HS-27A (cell line): ENCODE measurements around the gene IFITM5.
"Not testable (repeated sequence)": the region's sequence is repeated elsewhere in the genome, so short reads cannot be mapped to it uniquely, and the experiment has no call there.

ENCODE experiments used
- DNase-seq: peaks from one replicate; pipeline ENCODE4 v3.0.0-alpha.2; 2012; ENCODE audit warnings: low read depth, missing footprints

Gene IFITM5

DNA sequence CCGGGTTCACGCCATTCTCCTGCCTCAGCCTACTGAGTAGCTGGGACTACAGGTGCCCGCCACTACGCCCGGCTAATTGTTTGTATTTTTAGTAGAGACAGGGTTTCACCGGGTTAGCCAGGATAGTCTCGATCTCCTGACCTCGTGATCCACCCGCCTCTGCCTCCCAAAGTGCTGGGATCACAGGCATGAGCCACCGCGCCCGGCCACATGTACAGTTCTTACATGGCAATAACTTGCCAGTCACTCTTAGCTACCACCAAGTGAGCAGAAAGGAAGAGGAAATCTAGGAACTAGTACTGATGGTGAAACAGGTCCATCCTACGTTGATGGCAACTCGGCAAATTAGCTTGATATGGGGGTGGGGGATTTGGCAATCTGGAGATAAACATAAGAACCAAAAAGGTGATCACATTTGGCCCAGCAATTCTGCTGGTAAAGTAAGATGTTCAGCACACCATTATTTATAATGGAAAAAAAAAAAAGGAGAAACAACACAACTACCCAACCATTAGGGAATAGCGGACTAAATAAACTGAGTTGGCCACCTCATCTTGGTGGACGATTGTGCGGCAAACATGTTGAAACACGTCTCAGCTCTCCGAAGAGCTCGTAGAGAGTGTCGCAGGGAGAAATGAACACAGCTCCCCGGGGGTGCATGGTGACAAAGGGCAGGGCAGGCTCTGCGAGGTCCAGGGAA lies 15.8 kb downstream of the IFITM5 start:
- no peak for DNase-seq

DNA sequence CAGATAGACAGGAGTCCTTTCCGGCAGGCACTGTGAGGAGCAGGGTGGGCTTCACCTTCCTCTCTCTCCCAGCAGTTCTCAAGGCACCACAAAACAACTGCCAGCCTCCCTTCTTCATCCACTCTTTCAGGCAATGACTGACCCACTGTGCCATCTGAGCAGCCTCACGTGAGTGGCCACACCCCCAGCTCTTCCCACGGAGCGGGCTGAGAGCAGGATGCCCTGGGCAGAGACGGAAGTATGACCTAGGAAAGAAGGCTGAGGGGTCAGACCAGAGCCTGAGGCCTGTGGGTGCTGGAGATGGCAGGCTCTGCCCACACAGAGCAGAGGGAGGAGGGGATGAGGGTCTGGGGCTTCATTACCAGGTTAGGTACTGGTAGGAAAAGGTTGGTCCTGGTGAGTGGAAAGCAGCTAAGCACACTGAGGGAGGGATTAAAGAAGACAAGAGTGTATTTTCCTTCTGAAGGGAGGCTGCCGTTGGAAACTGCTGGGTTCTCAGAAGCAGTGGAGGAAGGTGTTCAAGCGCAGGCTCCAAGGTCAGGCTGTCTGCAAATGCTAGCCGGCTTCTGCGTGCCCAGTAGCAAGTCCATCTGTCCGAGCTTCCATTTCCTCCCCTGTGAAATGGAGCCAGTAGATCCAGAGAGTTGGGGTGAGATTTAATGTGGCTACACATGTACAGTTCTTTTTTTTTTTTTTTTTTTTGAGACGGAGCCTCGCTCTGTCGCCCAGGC lies 16.5 kb downstream of the IFITM5 start:
- DNase-seq = no peak

DNA sequence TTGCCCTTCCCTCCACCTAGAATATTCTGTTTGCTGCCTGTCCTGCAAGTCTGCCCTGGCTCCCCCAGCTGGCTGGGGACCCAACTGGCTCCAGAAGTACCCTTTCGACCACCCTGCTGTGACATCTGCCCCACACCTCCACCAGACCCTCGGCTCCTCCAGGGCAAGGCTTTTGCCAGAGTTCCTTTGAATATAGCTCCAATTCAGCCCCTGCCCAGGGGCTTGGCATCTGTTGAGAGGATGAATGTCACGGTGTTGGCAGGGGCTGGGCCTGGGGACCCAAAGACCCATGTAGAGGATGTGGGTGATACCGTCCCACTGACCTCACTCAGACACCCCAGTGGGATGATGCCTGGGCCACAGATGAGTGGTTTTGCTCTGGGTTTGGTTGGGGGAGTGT lies 17.2 kb downstream of the IFITM5 start:
- DNase-seq = no peak

DNA sequence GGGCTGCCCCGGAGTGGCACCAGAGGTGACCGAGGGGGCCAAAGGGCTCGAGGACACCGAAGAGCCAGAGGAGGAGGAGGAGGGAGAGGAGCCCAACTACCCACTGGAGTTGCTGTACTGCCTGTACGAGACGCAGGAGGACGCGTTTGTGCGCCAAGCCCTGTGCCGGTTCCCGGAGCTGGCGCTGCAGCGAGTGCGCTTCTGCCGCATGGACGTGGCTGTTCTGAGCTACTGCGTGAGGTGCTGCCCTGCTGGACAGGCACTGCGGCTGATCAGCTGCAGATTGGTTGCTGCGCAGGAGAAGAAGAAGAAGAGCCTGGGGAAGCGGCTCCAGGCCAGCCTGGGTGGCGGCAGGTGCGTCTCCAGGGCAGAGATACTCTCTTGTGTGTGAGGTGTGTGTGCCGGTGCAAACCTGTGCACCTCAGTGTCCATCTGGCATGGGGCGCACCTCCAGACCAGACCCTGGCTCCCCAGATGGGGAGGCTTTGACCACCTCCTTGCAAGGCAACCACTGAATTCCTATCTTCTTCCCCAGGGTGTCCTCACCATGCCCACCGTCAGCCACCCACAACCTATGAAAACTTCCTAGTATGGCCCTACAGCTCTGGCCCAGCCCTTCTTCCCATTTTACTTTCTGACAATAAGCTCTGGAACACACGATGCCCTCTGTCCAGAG lies 17.7 kb downstream of the IFITM5 start:
- DNase-seq = no peak

DNA sequence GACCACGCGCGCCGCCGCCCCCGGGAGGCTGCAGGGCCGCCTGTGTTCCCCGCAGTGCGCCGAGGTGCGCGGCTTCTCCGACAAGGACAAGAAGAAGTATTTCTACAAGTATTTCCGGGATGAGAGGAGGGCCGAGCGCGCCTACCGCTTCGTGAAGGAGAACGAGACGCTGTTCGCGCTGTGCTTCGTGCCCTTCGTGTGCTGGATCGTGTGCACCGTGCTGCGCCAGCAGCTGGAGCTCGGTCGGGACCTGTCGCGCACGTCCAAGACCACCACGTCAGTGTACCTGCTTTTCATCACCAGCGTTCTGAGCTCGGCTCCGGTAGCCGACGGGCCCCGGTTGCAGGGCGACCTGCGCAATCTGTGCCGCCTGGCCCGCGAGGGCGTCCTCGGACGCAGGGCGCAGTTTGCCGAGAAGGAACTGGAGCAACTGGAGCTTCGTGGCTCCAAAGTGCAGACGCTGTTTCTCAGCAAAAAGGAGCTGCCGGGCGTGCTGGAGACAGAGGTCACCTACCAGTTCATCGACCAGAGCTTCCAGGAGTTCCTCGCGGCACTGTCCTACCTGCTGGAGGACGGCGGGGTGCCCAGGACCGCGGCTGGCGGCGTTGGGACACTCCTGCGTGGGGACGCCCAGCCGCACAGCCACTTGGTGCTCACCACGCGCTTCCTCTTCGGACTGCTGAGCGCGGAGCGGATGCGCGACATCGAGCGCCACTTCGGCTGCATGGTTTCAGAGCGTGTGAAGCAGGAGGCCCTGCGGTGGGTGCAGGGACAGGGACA lies 18.4 kb downstream of the IFITM5 start:
- no peak for DNase-seq

DNA sequence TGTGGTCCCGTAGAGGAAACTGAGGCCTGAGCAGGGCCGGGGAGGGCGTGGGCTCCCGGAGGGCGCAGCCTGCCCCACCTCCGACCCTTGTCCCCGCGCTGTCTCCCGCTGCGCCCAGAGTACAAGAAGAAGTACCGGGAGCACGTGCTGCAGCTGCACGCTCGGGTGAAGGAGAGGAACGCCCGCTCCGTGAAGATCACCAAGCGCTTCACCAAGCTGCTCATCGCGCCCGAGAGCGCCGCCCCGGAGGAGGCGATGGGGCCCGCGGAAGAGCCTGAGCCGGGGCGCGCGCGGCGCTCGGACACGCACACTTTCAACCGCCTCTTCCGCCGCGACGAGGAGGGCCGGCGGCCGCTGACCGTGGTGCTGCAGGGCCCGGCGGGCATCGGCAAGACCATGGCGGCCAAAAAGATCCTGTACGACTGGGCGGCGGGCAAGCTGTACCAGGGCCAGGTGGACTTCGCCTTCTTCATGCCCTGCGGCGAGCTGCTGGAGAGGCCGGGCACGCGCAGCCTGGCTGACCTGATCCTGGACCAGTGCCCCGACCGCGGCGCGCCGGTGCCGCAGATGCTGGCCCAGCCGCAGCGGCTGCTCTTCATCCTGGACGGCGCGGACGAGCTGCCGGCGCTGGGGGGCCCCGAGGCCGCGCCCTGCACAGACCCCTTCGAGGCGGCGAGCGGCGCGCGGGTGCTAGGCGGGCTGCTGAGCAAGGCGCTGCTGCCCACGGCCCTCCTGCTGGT lies 19.2 kb downstream of the IFITM5 start:
- DNase-seq = no peak

DNA sequence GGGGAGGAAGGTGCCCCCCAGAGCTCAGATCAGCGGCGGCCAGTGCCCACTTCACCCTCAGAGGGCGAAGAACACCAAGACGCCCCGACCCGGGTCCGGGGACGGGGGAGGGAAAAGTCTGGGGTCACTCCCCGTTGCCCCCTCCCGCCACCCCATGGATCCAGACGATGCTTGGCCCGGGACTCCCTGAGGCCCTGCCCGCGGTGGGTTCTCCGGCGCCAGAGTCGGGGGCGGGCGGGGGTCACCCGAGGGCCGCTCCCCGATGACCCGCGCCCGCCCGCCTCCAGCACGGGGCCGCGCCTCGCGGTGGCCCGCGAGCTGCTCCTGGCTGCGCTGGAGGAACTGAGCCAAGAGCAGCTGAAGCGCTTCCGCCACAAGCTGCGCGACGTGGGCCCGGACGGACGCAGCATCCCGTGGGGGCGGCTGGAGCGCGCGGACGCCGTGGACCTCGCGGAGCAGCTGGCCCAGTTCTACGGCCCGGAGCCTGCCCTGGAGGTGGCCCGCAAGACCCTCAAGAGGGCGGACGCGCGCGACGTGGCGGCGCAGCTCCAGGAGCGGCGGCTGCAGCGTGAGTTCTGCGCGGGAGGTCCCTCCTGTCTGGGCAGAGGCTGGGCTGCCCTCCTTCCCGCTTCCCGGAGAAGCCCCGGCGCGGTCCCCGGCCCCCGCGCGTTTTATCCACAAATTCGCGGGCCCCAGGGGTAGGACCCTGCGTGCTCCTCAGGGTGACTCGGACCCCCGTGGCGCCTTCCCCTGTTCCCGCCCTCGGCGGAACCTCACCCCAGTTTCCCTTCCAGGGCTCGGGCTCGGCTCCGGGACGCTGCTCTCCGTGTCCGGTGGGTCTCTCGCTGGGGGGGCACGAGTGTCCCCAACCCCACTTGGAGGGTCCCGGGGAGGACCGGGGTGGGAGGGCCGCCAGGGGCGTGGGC lies 20.0 kb downstream of the IFITM5 start:
- no peak for DNase-seq

DNA sequence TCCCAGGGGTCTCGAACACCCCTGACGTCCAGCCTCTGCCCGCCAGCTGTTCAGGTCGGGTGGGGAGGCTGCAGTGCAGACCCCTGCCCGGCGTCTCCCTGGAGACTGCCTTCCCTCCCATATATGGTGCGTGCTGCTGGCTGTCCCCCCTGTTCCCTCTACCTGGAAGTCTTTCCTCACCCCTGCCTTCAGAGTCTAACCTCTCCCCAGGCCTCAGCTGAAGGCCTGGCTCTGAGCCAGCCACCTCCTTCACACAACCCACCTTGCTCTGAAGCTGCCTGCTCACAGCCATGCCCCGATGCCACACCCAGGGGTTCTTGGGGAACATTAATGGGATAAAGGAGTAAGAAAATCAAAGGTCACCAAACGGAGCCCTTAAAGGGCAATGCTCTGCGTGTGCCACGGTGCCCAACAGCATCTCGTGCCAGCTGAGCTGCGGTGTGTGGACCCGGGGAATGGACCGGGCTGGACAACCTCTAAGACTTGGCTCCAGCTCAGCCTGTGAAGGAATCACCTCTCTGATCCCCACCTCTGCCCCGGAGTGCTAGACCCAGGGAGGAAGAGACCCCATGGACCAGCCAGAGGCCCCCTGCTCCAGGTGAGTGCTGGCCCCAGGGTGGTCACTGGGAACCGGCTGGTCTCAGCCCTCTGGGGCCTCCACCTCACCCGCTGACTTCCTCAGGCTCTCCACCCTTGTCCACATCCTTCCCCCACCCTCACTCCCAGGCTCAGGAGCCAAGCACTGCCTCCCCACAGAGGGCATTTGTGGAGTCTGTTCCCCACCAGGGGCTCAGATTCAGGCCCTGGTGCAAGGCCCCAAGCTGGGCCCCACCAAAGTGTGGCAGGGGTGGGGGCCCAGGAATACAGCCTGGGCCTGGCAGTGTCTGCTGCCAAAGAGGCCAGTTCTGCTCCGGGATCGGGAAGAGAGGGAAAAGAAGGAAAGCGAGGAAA lies 21.1 kb downstream of the IFITM5 start, which contains the start of gene NLRP6:
Gene NLRP6, plus strand, starts transcription at position 407 of the 951 bp plus-strand sequence. Its CDS starts 163 bp downstream, at position 570.
- no peak for DNase-seq

DNA sequence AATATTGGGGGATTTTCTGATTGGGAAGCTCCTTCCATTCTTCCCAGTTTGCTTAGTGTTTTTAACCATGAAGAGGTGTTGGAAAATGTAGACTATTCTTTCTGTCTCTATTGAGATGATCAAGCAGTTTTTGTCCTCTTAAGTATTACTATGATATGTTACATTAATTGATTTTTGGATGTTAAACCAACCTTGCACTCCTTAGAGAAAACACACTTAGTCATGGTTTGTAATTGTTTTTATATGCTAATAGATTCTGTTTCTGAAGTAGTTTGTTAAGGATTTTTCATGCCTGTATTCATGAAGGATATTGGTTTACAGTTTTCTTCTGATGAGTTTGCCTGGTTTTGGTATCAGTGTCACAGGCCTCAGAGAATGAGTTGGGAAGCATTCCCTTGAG lies 23.1 kb downstream of the IFITM5 start:
- DNase-seq = no peak

DNA sequence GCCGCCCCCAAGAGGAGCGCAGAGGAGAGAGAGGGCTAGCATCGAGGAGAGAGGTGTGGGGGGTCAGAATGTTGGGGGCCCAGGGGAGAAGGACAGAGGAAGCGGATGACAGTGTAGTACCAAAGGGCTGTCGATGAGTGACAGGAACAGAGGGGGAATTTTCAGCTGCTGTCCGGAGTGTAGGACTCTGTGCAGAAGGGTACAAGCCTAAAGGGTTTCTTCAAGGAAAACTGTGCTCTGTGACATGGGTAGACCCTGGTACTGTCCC lies 26.5 kb downstream of the IFITM5 start:
- DNase-seq = no peak

DNA sequence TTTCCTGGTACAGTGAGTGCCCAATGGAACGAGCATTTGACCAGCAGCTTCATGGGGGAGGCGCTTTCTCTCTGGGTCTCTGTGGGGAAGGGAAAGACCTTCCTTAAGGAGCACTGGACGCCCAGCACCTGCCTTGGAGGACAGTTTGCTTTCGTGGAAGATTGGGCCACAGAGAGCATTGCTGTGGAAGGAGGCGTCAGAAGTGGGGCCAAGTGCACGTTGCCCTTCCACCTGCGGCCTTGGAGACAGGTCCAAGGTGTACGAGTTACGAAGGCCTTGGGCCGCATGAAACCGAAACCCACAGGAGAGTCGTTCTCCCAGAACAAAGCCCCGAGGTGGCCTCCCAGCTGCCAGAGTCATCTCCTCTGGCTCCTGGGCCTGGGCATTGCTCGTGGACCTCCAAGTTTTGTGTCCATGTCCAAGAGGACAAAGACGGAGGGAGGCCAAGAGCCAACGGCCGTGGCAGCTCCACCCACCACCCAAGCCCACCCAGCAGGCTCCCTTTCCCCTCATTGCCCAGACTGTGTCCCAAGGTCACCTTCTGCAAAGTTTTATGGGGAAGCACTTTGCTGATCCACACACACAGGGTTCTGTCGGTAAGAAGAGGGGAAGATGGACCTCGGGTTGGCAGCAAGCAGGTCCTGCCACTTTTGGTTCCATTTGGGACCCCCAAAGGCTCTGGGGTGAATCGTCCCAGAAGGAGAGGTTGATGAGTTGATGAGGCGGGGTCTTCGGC lies 27.0 kb downstream of the IFITM5 start:
- DNase-seq = no peak

DNA sequence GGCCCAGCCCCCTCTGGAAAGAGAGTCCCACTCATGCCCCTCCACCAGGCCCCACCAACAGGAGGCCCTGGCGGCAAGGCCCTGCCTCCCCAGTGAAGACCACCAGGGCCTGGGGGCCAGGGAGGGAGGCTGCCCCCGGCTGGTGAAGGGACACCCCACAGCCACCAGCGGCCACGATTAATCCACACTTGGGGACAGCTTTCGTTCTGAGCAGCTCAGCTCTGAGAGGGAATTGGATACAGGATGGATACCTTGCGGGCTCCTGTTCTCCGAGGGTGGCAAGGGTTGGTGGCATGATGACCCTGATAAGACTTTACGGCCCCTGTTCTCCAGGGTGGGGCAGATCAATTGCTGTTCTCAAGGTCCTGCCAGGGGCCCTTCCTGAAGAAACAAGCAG lies 28.0 kb downstream of the IFITM5 start:
- no peak for DNase-seq

DNA sequence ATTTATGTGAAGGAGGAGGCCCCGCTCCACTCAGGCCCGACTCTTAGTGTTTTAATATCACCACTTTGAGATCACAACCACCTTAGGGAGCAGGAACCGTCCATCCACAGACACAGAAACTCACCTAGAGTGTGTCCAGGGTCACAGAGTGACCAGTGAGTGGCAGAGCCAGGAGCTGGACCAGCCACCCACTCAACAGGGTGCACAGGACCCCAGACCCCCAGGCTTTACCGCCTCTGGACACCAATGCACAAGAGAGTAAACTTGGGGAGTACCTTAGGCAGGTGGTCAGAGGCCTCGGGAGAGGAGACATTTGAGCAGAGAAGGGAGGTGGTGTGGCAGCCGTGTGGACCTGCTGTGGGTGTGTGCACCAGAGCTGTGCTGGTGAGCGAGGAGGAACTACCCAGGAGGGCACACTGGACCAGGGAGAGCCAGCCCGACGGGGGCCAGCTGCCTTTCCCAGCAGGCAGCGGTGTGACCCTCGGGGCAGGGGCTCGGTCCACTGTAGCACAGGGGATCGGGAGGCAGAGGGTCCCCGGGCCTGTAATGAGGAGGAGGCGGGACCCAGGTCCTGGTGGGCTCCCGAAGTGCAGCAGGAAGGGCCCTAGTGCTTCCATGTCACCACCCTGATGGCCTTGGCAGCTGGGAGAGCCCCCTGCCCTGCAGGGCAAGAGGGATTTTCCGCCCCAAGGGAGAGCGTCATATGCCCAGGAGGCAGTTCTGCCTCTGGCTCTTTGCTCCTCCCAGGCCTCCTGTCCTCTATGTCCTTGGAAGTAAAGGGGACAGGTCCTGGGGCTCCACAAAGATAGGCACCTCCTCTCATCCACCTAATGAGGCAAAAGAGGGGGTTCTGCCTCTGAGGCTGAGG lies 28.6 kb downstream of the IFITM5 start:
- DNase-seq = no peak

DNA sequence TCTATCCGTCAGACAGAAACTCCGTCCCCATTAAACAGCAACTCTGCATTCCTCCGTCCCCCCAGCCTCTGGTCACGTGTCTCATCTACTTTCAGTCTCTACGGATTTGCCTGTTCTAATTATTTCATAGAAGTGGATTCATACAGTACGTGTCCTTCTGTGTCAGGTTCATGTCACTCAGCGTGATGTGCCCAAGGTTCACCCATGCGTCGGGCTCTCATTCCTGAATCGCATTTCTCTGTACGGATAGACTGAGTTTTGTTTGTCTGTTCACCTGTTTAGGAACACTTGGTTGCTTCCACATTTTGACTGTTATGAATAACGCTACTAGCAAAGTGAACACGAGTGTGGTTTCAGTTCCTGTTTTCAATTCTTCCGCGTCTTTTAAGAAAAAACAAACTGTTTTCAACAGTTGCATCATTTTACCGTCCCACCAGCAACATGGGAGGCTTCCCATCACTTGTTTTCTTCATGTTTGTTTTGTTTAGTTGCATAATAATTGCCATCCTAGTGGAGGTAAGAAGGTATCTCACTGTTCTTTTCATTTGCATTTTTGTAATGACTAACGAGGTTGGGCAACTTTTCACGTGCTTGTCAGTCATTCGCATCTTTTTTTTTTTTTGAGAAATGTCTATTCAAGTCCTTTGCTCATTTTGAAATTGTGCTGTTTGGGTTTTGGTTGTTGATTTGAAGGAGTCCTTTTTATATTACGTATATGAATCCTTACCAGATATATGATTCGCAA lies 30.0 kb downstream of the IFITM5 start:
- no peak for DNase-seq

DNA sequence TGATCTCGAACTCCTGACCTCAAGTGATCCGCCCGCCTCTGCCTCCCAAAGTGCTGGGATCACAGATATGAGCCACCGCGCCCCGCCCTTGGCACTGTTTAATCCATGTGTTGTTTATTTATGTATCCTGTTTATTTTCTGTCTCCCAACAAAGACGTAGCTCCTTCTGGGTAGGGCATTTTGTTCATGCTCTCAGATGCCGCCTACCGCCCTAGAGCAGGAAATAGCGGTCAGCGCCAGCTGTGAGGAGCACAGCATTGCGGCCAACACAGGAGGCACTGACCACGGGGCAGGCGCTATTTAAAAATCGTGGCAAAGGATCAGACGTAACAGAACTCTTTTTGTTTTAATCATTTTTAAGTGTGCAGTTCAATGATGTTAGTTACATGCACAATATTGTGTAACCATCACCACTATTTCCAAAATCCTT lies 30.6 kb downstream of the IFITM5 start:
- DNase-seq = not testable (repeated sequence)

DNA sequence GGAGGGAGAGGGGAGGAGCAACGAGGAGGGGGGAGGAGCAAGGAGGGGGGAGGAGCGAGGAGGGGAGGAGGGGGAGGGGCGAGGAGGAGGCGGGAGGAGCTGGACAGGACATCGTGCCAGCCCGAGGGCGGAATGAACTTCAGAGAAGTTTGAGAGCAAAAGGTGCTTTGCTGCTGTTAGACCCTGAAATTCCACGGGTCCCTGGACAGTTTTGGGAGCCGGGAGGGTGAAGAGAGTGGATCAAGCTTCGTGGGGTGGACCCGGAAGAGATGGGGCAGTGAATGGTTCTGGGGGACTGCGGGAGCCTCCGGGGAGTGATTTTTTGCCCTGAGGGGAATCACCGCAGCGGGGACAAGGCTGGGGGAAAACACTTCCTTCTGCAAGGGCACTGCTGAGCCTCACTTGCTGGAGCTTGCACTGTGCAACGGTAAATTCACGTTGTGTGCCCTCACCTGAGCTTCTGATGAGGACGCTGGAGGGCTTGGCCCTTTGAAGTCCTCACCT lies 31.8 kb downstream of the IFITM5 start:
- no peak for DNase-seq
